ENCODE results near the gene ALK. TPM values are rescaled to one million over a fixed set of nuclear protein-coding genes. Genes with fewer than 3 reads are reported as not detected.
A peak's percentile ranks its signal among the peaks of the same experiment; 100 is the strongest.

Gene ALK
- total RNA-seq, 2 donors from 2014 or later: 0.06 to 0.25 TPM

DNA sequence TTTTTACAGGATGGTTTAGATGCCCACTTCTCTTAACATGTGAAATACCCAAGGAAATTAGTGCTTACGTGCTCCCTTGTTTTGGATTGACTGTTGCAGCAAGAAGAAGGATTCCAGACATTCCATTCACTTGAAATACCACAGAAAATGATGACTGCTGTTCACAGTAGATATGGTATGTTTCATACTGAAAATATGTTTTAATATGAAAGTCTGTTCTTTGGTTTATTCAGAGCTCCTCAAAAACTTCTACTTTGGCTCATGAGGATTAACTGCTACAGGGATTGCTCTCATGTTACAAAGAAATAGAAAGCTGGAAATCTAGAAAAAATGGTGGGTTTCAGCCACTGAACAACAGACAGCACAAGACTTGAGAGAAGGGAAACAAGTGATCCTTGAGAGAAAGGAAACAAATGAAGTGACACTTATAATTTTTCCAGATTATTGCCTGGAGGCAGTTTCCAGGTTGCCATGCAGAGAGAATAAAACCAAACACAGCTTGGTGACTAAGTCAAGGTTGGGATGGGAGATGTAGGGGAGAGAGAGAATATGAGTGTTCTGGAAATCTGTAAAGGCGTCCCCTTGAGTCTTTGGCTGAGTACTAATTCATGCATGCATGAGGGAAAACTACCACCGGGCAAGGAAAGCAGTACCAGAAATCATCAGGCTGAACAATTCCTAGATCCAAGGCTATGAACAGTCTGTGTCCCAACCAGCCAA lies 458.0 kb downstream of the ALK start:
- DNase-seq: no peak
- no peak for ATAC-seq
- intact Hi-C loops (cut with DNase I, micrococcal nuclease): no loop called here

- intact Hi-C loops (cut with DNase I, micrococcal nuclease): no loop called here
- DNase-seq: no peak
- no peak for ATAC-seq
These were observed 459.1 kb downstream of the ALK start for GRCh38 chr2:29462293-29462692.

DNA sequence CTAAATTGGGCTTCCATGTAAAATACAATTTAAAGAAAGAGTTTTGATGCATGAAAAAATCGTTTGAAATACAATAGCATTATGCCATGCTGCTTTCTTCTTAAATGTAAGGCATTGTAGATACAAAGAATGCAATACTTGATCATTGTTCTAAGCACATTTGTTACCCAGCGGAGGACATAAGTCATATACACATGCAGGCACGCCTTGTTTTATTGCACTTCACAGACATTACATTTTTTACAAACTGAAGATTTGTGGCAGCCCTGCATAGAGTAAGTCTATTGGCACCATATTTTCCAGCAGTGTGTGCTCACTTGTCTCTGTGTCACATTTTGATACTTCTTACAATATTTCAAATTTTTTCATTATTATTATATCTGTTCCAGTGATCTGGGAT lies 461.2 kb downstream of the ALK start:
- no peak for DNase-seq
- ATAC-seq: peak; percentile 99
- intact Hi-C loops (cut with DNase I, micrococcal nuclease): no loop called here

- intact Hi-C loops (cut with DNase I, micrococcal nuclease): no loop called here
- ATAC-seq (peak; percentile 73), DNase-seq (no peak)
These were observed 461.8 kb downstream of the ALK start for GRCh38 chr2:29459445-29460179.

DNA sequence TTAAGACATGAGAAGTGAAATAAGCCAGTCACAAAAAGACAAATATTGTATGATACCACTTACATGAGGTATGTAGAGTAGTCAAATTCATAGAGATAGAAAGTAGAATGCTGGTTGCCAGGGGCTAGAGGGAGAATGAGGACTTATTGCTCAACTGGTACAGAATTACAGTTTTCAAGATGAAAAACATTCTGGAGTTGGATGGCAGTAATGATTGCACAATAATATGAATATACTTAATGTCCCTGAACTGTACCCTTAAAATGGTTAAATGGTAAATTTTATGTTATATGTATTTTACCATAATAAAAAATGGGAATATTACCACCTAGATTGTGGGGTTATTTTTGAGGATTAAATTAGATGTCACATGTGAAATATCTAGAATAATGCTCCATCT lies 465.0 kb downstream of the ALK start:
- no peak for ATAC-seq
- no peak for DNase-seq
- intact Hi-C loops (cut with DNase I, micrococcal nuclease): no loop called here

DNA sequence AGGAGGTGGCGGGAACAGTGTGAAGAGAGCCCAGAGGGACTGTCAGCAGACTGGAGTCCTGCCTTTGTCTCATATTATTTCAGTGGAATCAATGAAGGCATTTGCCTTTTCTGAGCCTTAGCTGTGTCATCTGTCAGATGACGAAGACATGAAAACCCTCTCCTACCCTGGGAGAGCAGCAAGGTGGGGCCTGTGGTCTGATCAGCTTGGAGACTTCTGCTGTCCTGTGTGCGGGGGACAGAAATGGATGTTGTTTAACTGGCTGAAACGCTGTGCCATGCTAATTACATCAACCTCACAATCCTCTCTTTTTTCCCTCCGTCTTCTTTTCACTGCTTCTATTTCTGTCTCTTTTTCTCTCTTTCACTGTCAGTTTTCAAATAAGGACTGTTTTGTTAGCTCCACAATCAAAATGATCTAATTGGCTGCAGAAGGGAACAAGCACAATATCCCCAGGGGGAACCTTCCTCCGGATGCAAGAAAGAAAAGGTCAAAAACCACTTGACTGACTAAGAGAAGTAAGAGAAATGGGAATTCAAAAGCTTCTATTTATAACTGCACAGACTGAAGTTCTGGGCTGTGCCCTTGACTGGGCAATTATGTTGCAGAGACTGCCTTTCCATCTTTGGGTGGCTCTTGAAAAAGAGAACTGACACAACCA lies 466.1 kb downstream of the ALK start:
- ATAC-seq (no peak), DNase-seq (no peak)
- intact Hi-C loops (cut with DNase I, micrococcal nuclease): no loop called here

DNA sequence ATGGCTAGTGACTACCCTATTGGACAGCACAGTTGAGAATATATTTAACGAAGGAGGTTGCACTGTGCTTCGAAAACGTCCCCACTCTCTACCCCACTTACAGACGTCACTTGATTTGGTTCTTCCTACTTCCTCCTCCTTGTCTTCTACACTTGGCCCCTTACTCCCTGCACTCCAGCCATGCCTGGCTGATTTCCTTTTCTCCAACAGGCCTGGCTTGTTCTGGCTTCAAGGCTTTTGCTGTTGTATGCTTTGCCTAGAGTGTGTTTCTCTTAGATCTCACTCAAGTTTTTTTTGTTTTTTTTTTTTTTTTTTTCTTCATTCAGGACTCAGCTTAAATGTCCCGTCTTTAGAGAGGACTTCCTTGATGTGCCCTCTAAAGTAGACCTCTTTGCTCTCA lies 469.4 kb downstream of the ALK start:
- intact Hi-C loops (cut with DNase I, micrococcal nuclease): no loop called here
- ATAC-seq (no peak), DNase-seq (no peak)

- peak; percentile 55 for ATAC-seq
- DNase-seq: peak in 1 of 2 donors; percentile 24
- intact Hi-C loops (cut with DNase I, micrococcal nuclease): no loop called here
These were observed 470.7 kb downstream of the ALK start for GRCh38 chr2:29450596-29451222.

DNA sequence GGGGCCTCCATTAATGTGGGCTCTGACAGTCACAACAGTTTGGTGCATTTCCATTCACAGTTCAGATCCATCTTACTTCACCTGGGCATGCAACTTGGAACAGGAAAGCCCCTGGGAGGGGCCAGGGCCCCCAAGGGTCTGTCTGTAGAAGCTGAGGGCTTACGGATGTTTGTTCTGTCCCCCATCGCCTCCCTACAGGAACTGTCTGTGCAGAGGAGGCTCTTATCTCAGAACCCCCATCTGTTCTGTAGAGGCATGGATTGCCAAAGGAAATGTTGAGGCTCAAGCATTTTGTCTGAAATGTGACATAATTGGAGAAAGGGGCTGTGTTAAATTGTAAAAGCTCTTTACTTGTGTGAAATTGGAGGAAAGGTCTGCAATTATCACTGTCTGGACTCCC lies 471.9 kb downstream of the ALK start:
- DNase-seq: no peak
- intact Hi-C loops (cut with DNase I, micrococcal nuclease): no loop called here
- no peak for ATAC-seq

DNA sequence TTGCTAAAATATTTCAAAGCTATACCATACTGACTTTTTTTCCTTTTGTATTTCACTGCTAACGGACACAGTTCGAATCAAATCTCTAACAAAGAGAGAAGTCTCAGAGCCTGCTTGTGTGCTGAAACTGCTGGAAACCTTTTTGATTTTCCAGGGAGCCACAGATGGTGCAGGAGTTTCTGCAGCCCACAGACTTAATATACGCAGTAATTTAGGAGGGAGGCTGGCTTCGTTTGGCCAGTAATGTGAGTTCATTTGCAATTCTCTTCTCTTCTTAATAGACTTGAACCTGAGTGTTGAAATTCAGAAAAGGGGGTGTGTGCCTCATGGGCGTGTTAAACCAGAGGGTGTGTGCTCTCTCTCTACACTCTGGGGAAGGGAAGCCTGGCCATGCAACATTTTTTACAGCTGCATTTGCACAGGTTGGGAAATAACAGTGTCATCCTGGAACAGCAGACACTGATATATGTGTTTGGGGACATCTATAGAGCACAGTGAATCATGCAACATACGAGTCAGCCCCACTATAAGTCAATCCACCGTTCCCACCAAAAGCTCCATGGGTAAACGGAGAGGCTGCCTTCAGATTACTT lies 473.2 kb downstream of the ALK start:
- intact Hi-C loops (cut with DNase I, micrococcal nuclease): no loop called here
- ATAC-seq (peak; percentile 25), DNase-seq (no peak)

DNA sequence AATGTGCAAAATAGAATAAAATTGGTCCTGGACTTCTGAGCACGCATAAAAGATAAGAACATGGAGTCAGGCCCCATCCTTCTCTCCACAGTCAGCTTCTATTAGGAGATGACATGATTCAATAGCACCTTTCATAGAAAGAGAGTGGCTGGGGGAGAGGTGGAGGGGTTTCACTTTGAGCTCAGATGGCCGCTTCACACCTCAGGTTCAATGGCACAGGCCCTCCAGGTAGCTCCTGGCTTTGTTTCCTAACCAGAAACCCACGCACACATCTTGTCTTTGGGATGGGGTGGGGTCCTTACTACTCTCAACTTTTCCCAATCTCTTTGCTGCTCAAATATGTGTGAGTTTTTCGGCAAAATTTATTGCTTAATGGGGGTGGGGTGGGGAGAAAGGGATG lies 473.9 kb downstream of the ALK start:
- no peak for DNase-seq
- no peak for ATAC-seq
- intact Hi-C loops (cut with DNase I, micrococcal nuclease): no loop called here

- intact Hi-C loops (cut with DNase I, micrococcal nuclease): no loop called here
- DNase-seq (no peak), ATAC-seq (no peak)
These were observed 474.5 kb downstream of the ALK start for GRCh38 chr2:29446847-29447246.

DNA sequence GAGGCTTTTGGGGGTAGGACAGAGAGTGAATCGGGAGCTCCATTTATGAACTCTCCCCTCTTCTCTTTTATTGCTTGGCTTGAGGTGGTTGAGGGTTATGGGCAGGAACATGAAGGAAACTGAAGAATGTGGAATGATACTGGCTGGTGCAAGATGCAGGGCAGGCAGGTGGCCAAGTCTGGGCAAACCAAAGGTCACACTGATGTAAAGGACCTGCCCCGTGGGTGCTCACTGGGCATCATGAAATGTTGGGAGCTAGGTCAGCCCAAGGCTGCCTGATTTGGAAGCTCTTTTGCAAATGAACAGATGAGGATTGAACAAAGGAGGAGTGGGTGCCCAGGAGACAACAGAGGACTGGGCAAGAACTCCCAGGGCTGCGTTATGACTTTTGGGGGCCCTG lies 477.2 kb downstream of the ALK start:
- intact Hi-C loops (cut with DNase I, micrococcal nuclease): no loop called here
- DNase-seq: no peak
- no peak for ATAC-seq

DNA sequence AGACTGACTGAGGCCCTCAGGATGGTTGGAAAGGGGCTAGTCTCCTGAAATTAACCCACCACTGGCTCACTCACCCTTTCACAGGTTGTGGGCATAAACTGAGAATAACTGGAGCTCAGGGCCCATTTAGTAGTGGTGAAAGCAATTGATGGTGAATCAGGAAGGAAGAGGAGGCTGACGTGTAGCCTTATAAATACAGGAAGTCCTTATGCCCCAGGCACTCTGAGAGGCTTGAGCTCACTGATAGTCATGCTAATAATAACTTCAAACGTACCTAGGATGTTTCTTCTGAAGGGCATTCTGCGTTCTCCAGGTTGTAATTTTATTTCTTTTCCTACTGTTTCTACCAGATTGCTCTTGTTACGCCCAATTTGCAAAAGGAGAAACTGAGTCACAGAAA lies 477.8 kb downstream of the ALK start:
- DNase-seq: no peak
- intact Hi-C loops (cut with DNase I, micrococcal nuclease): no loop called here
- no peak for ATAC-seq

DNA sequence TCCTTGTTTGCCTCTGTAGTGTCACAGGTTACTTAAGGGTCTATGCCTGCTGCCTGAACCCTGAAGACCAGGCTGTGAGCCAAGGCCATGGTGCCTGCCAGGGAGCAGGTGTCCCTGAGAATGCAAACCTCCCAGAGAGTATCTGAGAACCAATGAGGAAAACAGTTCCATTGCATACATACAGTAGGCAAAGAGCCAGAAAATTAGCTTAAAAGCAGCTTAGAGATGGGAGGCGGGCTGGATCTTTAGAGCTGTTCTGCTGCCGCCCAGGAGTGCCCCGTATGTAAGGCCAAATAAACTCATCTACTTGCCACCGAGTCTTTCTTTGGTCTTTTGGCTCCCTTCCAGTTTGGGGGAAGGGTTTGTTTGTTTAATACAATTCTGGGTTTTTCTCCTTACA lies 478.2 kb downstream of the ALK start:
- intact Hi-C loops (cut with DNase I, micrococcal nuclease): no loop called here
- no peak for ATAC-seq
- no peak for DNase-seq

- no peak for ATAC-seq
These were observed 480.3 kb downstream of the ALK start for GRCh38 chr2:29440921-29441623.

GRCh38 chr2:29433920-29434319 lies 487.5 kb downstream of the ALK start:
- intact Hi-C loops (cut with DNase I, micrococcal nuclease): no loop called here
- DNase-seq (no peak), ATAC-seq (no peak)

More at GRCh38 chr2:29440921-29441623, 480.3 kb downstream of the ALK start:
- intact Hi-C loops (cut with DNase I, micrococcal nuclease): no loop called here
- no peak for DNase-seq

GRCh38 chr2:29433128-29433527 lies 488.3 kb downstream of the ALK start:
- intact Hi-C loops (cut with DNase I, micrococcal nuclease): no loop called here
- no peak for DNase-seq

DNA sequence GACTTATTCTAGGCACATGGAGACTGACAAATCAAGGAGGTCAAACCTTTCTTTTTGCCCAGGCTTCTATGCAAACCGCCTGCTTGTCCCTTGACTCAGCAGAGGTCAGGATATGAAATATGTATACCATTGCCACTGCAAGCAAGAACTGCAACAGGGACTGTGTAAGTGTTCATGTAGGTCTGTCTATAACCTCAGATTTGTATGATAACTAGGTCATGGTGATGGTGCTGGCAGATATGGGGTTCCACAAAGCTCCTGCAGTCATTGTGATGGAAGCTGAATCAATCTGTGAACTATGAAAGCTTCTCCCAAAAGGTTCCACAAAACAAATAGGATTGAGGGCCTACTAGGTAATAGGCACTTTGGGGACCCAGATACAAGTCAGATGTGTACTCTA lies 489.9 kb downstream of the ALK start:
- intact Hi-C loops (cut with DNase I, micrococcal nuclease): no loop called here
- DNase-seq (no peak), ATAC-seq (no peak)

More at GRCh38 chr2:29433128-29433527, 488.3 kb downstream of the ALK start:
- ATAC-seq: no peak

Data from left colon (tissue), 2 donors.